HG03039 (cell line): ENCODE data around the gene CENPC.
"Not testable (repeated sequence)": the region's sequence is repeated elsewhere in the genome, so short reads cannot be mapped to it uniquely, and the experiment has no call there.

Source experiments
- ATAC-seq: cut with Tn5 transposase; IDR thresholded peaks from one replicate; pipeline ENCODE4 v1.9.1; 2021; ENCODE audit warnings: mild to moderate bottlenecking, moderate library complexity; ENCODE audit not compliant: unreplicated experiment

CENPC gene

DNA sequence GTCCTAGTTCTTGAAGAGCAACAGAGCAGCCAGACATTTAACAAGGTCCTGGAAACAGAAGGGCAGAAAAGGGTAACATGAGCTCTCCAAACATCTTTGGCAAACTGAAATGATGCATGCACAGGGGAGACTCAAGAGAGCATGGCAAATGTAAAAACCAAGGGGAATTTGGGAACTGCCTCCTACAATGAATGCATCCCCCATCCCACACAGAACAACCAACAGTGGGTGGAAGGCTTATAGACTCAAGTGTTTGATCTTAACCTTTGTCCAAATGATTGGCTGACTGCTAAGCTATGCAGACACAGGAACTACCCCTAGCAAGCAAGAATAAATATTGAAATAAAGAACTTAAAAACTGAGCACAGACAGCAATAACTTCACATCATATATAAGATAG is 74.4 kb downstream of the CENPC start:
- no peak for ATAC-seq

DNA sequence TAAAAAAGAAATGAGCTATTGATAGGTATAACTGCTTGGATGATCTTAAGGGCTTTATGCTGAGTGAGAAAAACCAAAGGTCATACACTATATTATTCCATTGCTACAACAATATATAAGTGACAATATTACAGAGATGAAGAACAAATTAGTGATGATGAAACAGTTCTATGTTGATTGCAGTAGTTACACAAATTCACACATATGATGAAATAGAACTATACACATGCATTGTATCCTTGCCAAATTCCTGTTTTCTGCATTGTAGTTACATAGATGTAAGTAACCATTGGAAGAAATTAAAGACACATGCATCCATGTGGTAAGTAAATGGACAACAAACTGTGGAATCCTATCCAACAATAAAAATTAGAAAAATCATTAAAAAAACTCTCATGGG is 76.5 kb downstream of the CENPC start:
- no peak for ATAC-seq

DNA sequence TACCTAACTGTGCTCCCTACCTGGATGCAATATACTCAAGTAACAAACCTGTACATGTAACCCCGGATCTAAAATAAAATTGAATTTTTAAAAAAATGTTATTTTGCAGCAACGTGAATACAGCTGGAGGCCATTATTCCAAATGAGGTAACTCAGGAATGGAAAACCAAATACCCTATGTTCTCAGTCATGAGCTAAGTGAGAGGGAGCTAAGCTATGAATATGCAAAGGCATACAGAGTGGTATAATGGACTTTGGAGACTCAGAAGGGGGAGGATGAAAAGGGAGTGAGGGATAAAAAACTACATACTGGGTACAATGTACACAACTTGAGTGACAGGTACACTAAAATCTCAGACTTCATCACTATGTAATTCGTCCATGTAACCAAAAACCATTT is 78.6 kb downstream of the CENPC start:
- ATAC-seq = no peak

DNA sequence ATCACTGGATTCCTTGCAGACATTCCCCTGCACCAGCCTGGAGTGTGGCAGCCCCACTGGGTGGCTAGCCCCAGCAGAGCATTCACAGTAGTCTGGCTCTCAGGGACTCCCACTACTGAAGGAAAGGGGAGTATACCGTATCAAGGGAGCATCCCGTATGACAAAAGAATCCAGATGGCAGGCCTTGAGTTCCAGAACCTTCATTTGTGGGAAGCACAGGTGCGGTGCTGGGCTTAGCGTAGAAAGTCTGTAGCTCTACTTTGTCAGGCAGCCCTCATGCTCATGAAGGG is 79.6 kb downstream of the CENPC start:
- no peak for ATAC-seq

DNA sequence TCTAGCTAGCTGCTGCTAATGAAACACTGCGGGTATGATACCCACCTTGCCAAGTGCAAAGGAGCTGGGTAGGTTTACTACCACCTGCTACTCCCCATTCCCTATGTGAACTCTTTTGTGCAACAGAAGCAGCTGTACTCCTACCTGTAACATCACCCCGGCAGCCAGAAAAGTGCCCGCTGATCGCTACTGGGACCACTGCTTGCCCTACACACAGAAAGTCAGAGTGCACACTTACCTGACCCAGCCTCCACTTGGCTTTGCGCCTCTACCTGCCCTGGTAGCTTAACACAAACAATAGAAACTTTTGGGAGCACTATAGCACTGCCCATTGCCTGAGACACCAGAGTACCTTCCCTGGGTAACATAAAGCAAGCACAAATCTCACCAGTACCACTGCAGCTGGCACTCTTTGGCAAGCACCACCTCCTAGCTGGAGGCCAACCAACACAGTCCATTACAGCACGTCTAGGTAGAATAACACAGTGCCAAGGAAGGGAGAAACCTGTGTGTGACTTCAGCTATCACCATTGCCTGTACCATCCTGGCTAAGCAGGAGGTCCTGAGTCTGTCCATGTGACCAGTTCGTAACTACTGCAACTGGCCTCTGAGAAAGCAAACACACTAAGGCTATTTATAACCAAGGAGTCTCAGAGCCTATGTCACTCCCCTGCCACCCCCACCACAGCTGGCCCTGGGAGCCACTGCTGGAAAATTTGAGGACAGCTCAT is 80.1 kb downstream of the CENPC start:
- no peak for ATAC-seq

DNA sequence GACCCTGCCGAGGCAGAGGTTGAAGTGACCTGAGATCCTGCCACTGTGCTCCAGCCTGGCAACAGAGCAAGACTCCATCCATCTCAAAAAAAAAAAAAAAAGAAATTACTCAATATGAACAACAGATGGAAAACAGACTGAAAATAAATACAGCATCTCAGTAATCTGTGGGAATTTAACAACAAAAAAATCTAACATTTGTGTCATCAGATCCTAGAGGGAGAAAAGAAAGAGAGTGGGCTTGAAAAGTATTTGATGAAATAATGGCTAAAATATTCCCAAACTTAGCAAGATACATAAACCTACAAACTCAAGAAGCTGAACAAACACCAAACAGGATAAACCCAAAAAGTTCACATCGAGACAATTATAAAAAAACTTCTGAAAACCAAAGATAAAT is 84.7 kb downstream of the CENPC start:
- no peak for ATAC-seq

DNA sequence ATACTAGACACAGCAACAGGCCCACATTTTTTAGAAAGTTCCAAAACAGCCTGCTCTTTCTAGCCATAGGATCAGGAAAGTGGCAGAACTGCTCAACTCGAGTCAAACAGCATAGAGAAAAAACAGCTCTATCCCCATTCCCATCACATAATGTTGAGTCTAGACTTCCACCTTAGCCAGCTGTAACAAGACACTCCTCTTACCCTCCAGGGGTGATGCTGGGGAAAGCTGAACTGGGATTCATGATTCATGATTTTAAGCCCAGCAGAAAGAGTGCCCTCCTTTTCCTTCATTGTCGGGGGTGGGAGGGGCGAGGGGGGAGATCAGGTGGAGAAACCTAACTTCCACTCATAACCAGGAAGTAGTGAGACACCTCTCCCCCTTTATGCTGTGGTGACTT is 86.1 kb downstream of the CENPC start:
- no peak for ATAC-seq

DNA sequence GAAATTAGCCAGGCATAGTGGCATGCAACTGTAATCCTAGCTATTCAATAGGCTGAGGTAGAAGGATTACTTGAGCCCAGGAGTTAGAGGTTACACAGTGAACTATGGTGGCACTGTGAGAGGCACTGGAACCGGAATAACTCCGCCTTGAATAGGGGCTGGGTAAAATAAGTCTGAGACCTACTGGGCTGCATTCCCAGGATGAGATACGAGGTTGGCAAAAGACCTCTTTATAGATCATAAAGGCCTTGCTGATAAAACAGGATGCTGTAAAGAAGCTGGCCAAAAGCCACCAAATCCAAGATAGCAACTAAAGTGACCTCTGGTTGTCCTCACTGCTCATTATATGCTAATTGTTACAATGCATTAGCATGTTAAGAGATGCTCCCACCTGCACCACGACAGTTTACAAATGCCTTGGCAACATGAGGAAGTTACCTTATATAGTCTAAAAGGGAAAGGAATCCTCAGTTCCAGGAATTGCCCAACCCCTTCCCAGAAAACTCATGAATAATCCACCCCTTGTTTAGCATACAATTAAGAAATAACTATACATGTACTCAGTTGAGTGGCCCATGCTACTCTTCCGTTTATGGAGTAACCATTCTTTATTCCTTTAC is 88.6 kb downstream of the CENPC start:
- ATAC-seq = no peak

DNA sequence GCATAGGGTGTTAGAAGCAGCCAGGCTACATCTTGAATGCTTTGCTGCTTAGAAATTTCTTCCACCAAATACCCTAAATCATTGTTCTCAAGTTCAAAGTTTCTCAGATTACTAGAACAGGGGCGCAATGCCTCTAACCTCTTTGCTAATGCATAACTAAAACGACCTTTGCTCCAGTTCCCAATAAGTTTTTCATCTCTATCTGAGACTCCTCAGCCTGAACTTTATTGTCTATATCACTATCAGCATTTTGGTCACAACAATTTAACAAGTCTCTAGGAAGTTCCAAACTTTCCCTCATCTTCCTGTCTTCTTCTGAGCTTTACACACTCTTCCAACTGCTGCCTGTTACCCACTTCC is 92.5 kb downstream of the CENPC start:
- not testable (repeated sequence) for ATAC-seq

DNA sequence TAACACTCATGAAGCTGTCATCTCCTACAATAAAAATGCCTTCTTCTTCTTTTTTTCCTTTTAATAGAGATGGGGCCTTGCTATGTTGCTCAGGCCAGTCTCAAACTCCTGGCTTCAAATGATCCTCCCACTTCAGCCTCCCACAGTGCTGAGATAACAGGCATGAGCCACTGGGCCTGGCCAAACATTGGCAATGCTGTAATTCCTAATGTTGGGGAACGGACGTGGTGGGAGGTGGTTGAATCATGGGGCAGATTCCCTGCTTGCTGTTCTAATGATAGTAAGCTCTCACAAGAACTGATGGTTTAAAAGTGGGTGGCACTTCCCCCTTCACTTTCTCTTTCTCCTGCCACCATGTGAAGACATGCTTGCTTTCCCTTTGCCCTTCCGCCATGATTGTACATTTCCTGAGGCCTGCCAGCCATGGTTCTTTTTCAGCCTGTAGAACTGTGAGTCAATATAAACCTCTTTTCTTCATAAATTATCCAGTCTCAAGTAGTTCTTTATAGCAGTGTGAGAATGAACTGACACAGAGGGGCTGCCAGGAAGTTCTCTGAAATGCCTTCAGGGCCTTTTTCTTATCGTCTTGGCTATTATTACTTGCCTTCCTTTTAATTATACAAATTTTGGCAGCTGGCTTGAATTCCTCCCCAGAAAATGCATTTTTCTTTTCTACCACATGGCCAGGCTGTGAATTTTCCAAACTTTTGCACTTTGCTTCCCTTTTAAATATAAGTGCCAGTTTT is 93.0 kb downstream of the CENPC start:
- no peak for ATAC-seq

DNA sequence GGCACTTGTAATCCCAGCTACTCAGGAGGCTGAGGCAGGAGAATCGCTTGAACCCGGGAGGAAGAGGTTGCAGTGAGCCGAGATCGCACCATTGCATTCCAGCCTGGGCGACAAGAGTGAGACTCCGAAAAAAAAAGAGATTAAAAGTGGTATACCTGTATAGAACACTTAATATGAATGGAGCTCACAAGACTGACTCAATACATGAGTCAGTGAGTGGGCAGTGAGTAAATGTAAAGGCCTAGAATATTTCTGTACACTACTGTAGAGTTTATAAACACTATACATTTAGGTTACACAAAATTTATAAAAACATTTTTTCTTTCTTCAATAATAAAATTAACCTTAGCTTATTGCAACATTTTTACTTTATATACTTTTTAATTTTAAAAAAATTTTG is 93.8 kb downstream of the CENPC start:
- no peak for ATAC-seq

DNA sequence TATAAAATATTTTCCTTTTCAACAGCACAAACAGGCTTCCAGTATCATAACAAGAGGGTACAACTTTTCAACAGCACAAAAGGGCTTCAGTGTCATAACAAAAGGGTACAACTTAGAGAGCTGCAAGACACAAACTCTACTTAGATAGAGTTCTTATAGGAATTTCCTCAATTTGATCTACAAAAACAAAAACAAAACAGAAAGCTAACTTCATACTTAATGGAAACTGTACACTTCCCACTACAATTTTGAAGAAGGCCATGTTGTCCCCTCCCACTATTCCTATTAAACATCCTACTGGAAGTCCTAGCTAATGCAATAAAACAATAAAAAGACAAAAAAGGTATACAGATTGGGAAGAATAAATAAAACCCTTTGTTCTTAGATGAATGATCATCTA is 96.7 kb downstream of the CENPC start:
- ATAC-seq = no peak

DNA sequence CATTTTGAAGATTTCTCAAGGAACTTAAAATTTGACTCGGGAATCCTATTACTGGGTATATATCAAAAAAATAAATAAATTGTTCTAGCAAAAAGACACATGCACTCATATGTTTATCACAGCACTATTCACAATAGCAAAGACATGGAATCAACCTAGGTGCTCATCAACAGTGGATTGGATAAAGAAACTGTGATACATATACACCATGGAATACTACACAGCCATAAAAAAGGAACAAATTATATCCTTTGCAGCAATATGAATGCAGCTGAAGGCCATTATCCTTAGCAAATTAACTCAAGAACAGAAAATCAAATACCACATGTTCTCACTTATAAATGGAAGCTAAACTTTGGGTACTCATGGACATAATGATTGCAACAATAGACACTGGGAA is 97.4 kb downstream of the CENPC start:
- ATAC-seq = no peak

DNA sequence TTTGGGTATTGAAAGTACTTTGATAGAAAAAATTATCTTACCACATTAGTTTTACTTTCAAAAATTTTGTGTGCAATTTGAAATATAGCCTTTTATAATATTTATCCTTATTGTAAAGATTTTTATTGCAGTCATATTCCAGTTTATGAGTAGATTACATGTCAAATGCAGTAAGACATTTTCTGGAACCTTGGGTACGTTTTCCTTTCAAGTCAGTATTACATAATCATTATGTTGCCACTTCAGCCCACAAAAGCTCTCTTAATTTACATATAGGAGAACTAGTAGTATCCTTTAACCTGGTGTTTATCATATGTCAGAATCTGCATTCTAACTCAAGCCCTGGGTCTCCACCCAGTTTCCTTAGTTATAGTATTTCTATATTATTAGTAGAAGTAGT is 98.5 kb downstream of the CENPC start:
- no peak for ATAC-seq

DNA sequence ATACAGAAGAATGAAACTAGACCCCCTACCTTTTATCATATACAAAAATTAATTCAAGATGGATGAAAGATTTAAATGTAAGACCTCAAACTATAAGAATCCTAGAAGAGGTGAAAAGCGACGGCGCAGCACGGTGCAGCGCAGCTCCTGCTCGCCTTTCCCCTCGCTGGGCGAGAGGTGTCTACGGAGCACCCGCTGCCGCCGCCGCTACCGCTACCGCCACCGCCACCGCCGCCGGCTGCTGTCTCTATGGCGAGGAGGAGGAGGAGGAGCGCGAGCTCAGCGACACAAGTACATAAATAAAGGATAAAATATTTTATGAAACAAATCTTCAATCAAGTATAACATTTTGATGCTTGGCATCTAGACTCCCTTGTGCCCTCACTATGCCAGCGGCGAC is 99.4 kb downstream of the CENPC start:
- not testable (repeated sequence) for ATAC-seq

DNA sequence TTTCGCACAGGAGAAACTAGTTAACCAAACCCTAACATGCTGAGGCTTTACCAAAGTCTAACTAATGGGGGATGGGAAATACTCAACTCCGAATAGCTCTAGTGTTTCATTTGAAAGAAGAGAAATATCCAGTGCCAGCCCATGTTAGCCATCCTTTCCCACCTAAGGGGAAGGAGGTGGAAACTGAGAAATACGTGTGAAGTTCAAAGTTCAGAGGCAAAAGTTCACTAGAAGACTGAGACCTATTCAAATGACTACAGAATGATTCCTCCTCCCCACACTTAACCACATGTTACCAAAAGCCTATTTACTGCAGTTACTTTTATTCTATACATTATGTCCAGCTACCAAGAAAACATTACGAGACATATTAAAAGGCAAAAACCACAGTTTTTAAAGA is 106.3 kb downstream of the CENPC start:
- no peak for ATAC-seq

DNA sequence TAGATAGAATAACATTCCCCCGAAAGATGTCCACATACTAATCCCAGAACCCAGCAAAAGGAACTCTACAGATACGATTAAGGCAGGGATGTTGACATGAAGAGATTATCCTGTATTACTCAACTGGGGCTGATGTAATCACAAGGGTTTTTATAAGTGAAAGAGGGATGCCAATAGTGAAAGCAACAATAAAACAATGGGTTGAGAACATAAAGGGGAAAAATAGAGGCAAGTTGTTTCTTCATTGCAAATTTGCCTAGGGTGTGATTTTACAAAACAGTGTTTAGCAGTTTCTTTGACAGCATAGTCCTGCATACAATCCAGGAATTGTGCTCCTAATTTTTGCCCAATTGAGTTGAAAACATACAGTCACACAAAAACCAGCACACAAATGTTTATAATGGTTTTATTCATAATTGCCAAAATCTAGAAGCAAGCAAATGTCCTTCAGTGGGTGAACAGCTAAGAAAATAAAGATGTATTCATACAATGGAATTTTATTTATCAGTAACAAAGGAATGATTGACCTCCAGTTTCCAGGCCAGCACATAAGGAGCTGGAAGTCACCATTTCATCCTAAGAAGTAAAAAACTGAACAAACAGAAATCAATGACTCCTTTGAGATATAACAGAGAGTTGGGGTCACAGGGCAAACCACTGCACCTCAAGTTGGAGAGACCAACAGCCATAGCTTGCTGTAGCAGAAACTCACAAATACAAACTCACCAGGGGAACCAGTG is 107.2 kb downstream of the CENPC start:
- no peak for ATAC-seq

DNA sequence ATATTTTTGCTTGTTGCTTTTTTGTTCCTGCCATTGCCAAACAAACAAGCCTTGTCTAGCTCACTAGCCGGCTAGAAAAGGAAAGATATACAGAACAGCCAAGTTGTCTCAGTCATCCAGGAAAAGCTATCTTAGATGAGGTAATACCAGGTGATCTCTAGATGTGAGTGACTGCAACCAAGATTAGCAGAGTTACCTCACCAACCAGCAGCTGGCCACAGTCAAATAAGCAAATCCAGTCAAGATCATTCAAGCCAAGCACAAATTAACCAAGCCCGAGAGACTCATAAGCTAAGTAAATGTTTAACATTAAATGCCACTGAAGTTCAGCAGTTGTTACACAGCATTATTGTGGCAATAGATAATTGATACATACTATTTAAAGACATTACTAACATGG is 108.6 kb downstream of the CENPC start:
- ATAC-seq = no peak

DNA sequence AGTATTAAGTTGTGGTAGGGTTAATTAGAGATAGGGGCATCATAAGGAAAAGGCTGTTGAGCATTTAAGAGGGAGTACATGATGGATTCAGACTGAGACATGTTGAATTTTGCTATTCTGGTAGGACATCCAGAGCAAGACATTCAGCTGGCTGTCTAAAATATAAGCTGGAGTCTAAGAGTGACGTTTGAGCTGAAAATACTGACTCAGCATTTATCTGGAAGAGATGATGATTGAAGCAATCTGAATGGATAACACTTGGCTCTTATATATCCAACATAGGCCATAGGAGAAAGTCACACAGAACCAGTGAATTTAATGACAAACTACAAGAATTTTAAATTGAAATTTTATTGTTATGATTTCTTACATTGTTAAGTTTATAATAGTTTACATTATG is 114.3 kb downstream of the CENPC start:
- ATAC-seq = no peak

DNA sequence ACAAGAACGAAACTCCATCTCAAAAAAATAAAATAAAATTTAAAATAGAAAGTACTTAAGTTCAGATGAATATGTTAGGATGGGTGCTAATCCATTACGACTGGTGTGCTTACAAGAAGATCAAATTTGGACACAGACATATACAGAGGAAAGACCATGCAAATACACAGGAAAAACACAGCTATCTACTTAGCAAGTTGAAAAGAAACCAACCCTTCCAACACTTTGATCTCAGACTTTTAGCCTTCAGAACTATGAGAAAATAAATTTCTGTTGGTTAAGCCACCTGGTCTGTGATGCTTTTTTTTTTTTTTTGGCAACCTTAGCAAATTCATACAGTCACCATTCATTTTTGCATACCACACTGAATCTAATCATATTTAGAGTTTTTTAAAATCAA is 116.5 kb downstream of the CENPC start:
- no peak for ATAC-seq
